GF-D8 (cell line): ENCODE measurements around the gene BMP5.
A peak's percentile ranks its signal among the peaks of the same experiment; 100 is the strongest.

ENCODE experiments used
- DNase-seq: peaks from one replicate; lab custom pipeline; 2025; lab: John Stamatoyannopoulos, UW

Gene BMP5

DNA sequence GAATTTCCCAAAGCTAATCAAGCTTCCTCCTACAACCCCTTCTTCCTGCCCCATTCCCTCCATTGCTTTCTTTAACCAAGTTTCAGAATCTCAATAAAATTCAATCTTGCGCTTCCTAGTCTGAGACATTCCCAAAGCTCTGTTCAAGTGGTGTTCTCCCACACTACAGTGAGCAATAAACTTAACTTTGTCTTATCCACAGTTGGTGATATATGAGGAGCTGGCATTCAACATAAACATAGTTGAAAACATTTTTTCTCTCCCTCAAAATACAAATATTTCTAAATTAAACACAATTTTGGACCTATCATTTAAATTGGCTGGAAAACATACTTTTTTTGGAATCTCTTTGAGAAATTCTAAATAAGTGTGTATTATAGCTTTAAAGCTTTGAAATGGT is 166.7 kb downstream of the BMP5 start:
- DNase-seq = no peak

DNA sequence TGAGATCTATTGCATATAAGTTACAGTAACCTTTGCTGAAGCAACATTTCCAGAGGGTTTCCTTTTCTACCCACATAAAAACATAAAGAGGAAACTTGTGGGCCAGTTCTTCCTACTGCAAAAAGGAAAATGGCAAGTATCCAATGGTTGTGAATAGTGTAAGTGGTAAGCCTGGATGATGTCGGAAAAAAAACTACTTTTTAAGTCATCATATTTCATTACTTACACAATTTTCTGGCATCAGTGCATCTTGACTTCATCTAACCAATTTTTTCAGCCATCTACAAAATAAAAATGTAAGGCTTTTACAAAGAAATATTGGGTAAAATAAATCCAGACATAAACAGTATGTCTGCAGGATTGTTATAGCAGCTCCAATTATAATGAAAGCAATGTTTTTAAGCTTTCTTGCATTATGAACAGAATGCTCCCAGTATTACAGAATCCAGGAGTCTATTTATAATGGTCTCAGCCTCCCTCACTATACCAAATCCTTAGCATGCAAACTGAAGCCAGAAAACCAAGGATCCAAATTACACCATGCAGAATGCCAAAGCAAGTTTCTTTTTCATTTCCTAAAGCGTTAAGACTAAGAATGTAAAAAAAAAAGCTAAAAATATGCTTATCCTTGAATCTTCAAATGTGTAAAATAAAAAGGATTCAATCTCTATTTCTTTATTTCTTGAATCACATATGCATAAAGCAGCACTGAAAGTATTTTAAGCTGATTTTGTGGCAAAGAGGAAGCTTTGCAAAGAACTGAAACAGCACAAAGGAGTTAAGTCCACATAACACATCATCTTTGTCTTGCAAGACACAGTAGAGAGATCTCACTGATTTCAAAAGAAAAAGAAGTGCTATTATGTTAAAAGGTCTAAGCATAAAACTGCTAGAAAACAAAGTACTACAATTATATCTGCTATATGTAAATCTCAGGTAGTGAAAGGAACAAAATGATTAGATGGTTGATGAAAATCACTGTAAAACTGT is 169.6 kb downstream of the BMP5 start:
- peak; percentile 55 for DNase-seq

DNA sequence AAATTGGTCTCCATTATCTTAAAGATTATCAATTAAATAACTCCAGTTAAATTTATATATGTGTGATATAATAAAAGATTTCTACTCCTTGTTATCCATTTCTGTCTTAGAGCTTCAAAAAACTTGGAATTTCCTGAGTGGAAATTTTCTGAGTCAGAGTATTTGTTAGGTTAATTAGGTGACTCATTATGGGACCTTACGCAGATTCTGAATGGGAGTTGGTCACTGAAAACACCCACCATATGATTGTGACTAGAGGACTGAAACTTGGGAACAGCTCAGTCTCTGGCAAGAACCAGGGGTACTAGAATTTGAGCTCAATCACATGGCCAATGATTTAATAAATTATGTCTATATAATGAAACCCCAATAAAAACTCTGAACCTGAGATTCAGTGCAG is 171.0 kb downstream of the BMP5 start:
- DNase-seq = no peak
